CD4-positive, alpha-beta T cell (primary cell): Measurements from ENCODE around the gene FYN. TPM values are rescaled to one million over a fixed set of nuclear protein-coding genes. Genes with fewer than 3 reads are reported as not detected.

Experiments
- ATAC-seq: fragments of 200-7000 bp; cut with Tn5 transposase; one replicate; pipeline ENCODE4 v1.10.0; 2022; ENCODE audit warnings: mild to moderate bottlenecking; ENCODE audit not compliant: poor library complexity
- CTCF ChIA-PET: fragments of 350-600 bp; sonication (Branson Sonifier 250); formaldehyde crosslinking; loops from one replicate; lab custom pipeline; 2021; ENCODE audit warnings: antibody characterized with exemption, inconsistent platforms; lab: Charles Lee
- POLR2A ChIA-PET: fragments of 350-600 bp; sonication (Branson Sonifier 250); formaldehyde crosslinking; loops from one replicate; lab custom pipeline; 2021; ENCODE audit warnings: antibody characterized with exemption, inconsistent platforms; lab: Charles Lee
- DNase-seq, 14 experiments: peaks; one replicate each; pipeline ENCODE4 v3.0.0-alpha.2; 2013 to 2020; ENCODE audit warnings: mixed read lengths in 2 of 14
- H3K27ac ChIP-seq, 2 donors: one replicate each; pipeline versions ENCODE4 v1.5.1 to v1.7.0; 2013; ENCODE audit warnings: low read length in 2 of 2, low read depth in 1 of 2, mild to moderate bottlenecking in 1 of 2
- H3K27me3 ChIP-seq, 2 experiments: 1 replicate in 1 of 2; 2 replicates in 1 of 2; pipeline versions ENCODE4 v1.6.1 to v1.7.0; 2013; ENCODE audit warnings: low read length in 2 of 2, control low read depth in 1 of 2, mild to moderate bottlenecking in 1 of 2, moderate library complexity in 1 of 2; ENCODE audit not compliant: insufficient read depth in 2 of 2, control insufficient read depth in 1 of 2
- H3K36me3 ChIP-seq: one replicate; pipeline ENCODE4 v1.6.1; 2013; ENCODE audit warnings: low read length, control low read depth; ENCODE audit not compliant: insufficient read depth
- H3K4me1 ChIP-seq: one replicate; pipeline ENCODE4 v1.6.1; 2013; ENCODE audit warnings: low read length, control low read depth; ENCODE audit not compliant: insufficient read depth
- H3K4me3 ChIP-seq: one replicate; pipeline ENCODE4 v1.5.1; 2013; ENCODE audit warnings: mild to moderate bottlenecking, low read length, moderate library complexity
- H3K9me3 ChIP-seq, 2 experiments: 1 replicate in 1 of 2; 2 replicates in 1 of 2; pipeline versions ENCODE4 v1.6.1 to v1.7.0; 2013; ENCODE audit warnings: low read length in 2 of 2, mild to moderate bottlenecking in 2 of 2, control low read depth in 1 of 2, moderate library complexity in 1 of 2; ENCODE audit not compliant: control insufficient read depth in 1 of 2, insufficient read depth in 1 of 2
- H3K27ac Mint-ChIP-seq: one replicate; pipeline ENCODE4 v1.8.0; 2020; ENCODE audit warnings: mixed read lengths
- H3K27me3 Mint-ChIP-seq: one replicate; pipeline ENCODE4 v1.8.0; 2021; ENCODE audit warnings: mixed read lengths
- H3K36me3 Mint-ChIP-seq: one replicate; pipeline ENCODE4 v1.8.0; 2021; ENCODE audit warnings: low read depth, mixed read lengths
- H3K4me1 Mint-ChIP-seq: one replicate; pipeline ENCODE4 v1.8.0; 2021; ENCODE audit warnings: low read depth, mixed read lengths
- H3K4me3 Mint-ChIP-seq: one replicate; pipeline ENCODE4 v1.8.0; 2020; ENCODE audit warnings: mild to moderate bottlenecking, mixed read lengths
- H3K9me3 Mint-ChIP-seq: one replicate; pipeline ENCODE4 v1.8.0; 2020; ENCODE audit warnings: mixed read lengths
- CTCF ChIP-seq: fragments of 200-600 bp; IDR thresholded peaks from one replicate; pipeline ENCODE4 v1.8.0; 2022; ENCODE audit warnings: antibody characterized with exemption, mild to moderate bottlenecking
- intact Hi-C, 2 experiments: fragments of 100-400 bp; cut with DNase I in 1 of 2; cut with micrococcal nuclease in 1 of 2; formaldehyde crosslinking; loops; one replicate each; pipeline versions ENCODE4 v1.15.1 to v1.9.0; 2023 to 2025; cut with DNase I, micrococcal nuclease
- total RNA-seq, 174 experiments: library from RNA in 2 of 174; stranded (reverse) in 2 of 174; gene quantifications; one replicate each; pipeline ENCODE4 v1.2.3 and lab custom pipeline; 2021 to 2026

The FYN gene
- total RNA-seq, 2 experiments from 2014 or later = 419 TPM

GRCh38 chr6:111718990-111719389 lies 154.3 kb downstream of the FYN start:
- Histone ChIP-seq H3K36me3 (peaks cover 64% of the 10 kb centered on the region), H3K4me1 (peaks cover 62% of the 10 kb centered on the region), H3K9me3 (no peaks in the 10 kb centered on the region), H3K4me3 (no peak overlapping the region), H3K27ac (no peak overlapping the region), H3K27me3 (no peaks in the 10 kb centered on the region)
- Mint-ChIP-seq H3K4me3 (no peak overlapping the region), H3K4me1 (peaks cover 79% of the 10 kb centered on the region), H3K27ac (peak overlapping the region; percentile 93), H3K36me3 (peaks cover 84% of the 10 kb centered on the region), H3K27me3 (no peaks in the 10 kb centered on the region), H3K9me3 (no peaks in the 10 kb centered on the region)
- DNase-seq (no peak), ATAC-seq (no peak)
- intact Hi-C loops = no loop called here
- POLR2A ChIA-PET = interaction anchor here (1.3 kb wide), 1 partner anchor 16 kb away, joined by 6 read pairs; no protein-coding TSS in a partner anchor
- CTCF ChIA-PET = no interaction called here
- no peak for TF ChIP-seq CTCF

GRCh38 chr6:111718326-111718725 lies 154.9 kb downstream of the FYN start:
- Mint-ChIP-seq H3K4me3 (peak overlapping the region; percentile 7), H3K36me3 (peaks cover 91% of the 10 kb centered on the region), H3K9me3 (no peaks in the 10 kb centered on the region), H3K27me3 (no peaks in the 10 kb centered on the region), H3K27ac (peak overlapping the region; percentile 93), H3K4me1 (peaks cover 79% of the 10 kb centered on the region)
- DNase-seq (no peak), ATAC-seq (no peak)
- CTCF ChIA-PET = interaction anchor here (0.6 kb wide), 1 partner anchor 325 kb away, joined by 3 read pairs; no protein-coding TSS in a partner anchor
- Histone ChIP-seq H3K9me3 (no peaks in the 10 kb centered on the region), H3K36me3 (peaks cover 70% of the 10 kb centered on the region), H3K4me1 (peaks cover 61% of the 10 kb centered on the region), H3K27ac (no peak overlapping the region), H3K27me3 (no peaks in the 10 kb centered on the region), H3K4me3 (no peak overlapping the region)
- no peak for TF ChIP-seq CTCF
- intact Hi-C loops = no loop called here
- POLR2A ChIA-PET = no interaction called here

GRCh38 chr6:111717621-111718020 lies 155.6 kb downstream of the FYN start:
- H3K4me3 Mint-ChIP-seq = no peak overlapping the region
- H3K4me1 ChIP-seq = peaks cover 60% of the 10 kb centered on the region
- ATAC-seq (no peak), DNase-seq (no peak)
- POLR2A ChIA-PET = interaction anchor here (0.8 kb wide), 1 partner anchor 41 kb away, joined by 3 read pairs; no protein-coding TSS in a partner anchor
- H3K27me3 Mint-ChIP-seq = no peaks in the 10 kb centered on the region
- peaks cover 98% of the 10 kb centered on the region for H3K36me3 Mint-ChIP-seq
- H3K4me1 Mint-ChIP-seq = peaks cover 80% of the 10 kb centered on the region
- CTCF ChIA-PET = no interaction called here
- no peaks in the 10 kb centered on the region for H3K27me3 ChIP-seq
- no peak overlapping the region for H3K4me3 ChIP-seq
- intact Hi-C loops = no loop called here
- peak overlapping the region; percentile 93 for H3K27ac Mint-ChIP-seq
- no peaks in the 10 kb centered on the region for H3K9me3 ChIP-seq
- no peaks in the 10 kb centered on the region for H3K9me3 Mint-ChIP-seq
- H3K36me3 ChIP-seq = peaks cover 74% of the 10 kb centered on the region
- no peak for TF ChIP-seq CTCF
- H3K27ac ChIP-seq = no peak overlapping the region
